Psoas muscle (tissue), 8 donors: ENCODE data around the gene BAZ2B. TPM values are rescaled to one million over a fixed set of nuclear protein-coding genes. Genes with fewer than 3 reads are reported as not detected.

Experiments
- ATAC-seq, 4 donors: fragments of 200-7000 bp; cut with Tn5 transposase; one replicate each; pipeline ENCODE4 v1.9.1; 2020; ENCODE audit warnings: moderate library complexity in 3 of 4, mild to moderate bottlenecking in 2 of 4
- DNase-seq, 2 donors: peaks; one replicate each; pipeline ENCODE4 v3.0.0-alpha.2; 2020
- H3K27ac ChIP-seq: fragments of 200-600 bp; one replicate; pipeline ENCODE4 v1.8.0; 2022
- H3K27me3 ChIP-seq, 3 donors: fragments of 200-600 bp in 1 of 3; one replicate each; pipeline versions ENCODE4 v1.6.1 to v1.8.0; 2013 to 2022; ENCODE audit warnings: low read length in 2 of 3, mild to moderate bottlenecking in 2 of 3, moderate library complexity in 1 of 3; ENCODE audit not compliant: insufficient read depth in 3 of 3
- H3K36me3 ChIP-seq, 2 donors: fragments of 200-600 bp in 1 of 2; one replicate each; pipeline versions ENCODE4 v1.6.1 to v1.8.0; 2013 to 2022; ENCODE audit warnings: low read depth in 1 of 2, mild to moderate bottlenecking in 1 of 2, moderate library complexity in 1 of 2; ENCODE audit not compliant: insufficient read depth in 1 of 2
- H3K4me1 ChIP-seq: fragments of 200-600 bp; one replicate; pipeline ENCODE4 v1.8.0; 2022
- H3K4me3 ChIP-seq: fragments of 200-600 bp; one replicate; pipeline ENCODE4 v1.8.0; 2022; ENCODE audit warnings: mild to moderate bottlenecking
- H3K9me3 ChIP-seq: fragments of 200-600 bp; one replicate; pipeline ENCODE4 v1.8.0; 2022
- CTCF ChIP-seq: fragments of 200-600 bp; IDR thresholded peaks from one replicate; pipeline ENCODE4 v1.8.0; 2022; ENCODE audit warnings: antibody characterized with exemption
- WGBS, 3 donors: extraction: QIAGEN DNeasy Blood & Tissue Kit; methylation state at CpG; one replicate each; pipeline versions ENCODE4 v1.1.6 to v1.1.7; 2013; 5-methylcytosine and 5-hydroxymethylcytosine counted together
- intact Hi-C, 2 donors: fragments of 100-400 bp; cut with DNase I; formaldehyde crosslinking; loops; one replicate each; pipeline versions ENCODE4 v1.11.0 to v1.14.2; 2022
- polyA plus RNA-seq, 3 donors: library from polyadenylated mRNA; stranded (reverse); fragments of 200-250 nt; gene quantifications; one replicate each; pipeline ENCODE4 v1.2.3, GENCODE V29; 2013
- total RNA-seq, 4 donors: library from RNA; stranded (reverse); fragmentation: NEBNext Ultra II Directional in 2 of 4; extraction: Animal tissue kit (Norgen Biotek cat#: 25700) in 2 of 4; gene quantifications; one replicate each; pipeline versions ENCODE4 v1.2.1 to v1.2.4, GENCODE V29; 2021 to 2023
- donor health status: healthy with polysubstance abuse.
- donor health status: DM: no; HTN: no; CAD: no; lungs with moderate emphysema.
- donor health status: Bipolar disorder and iron deficiency.
- donor health status: healthy.
- donor health status: DM: yes; HTN: yes; CAD: no.
- donor health status: DM: no; HTN: no; CAD: no.
- donor health status: DM: no; HTN: no; CAD: no.
- donor health status: DM: yes; HTN: yes; CAD: no.

Gene BAZ2B
- total and polyA plus RNA-seq, 7 donors: 7.5 to 27.0 (median 22.7) TPM

- Histone ChIP-seq H3K27me3 (no peaks in the 10 kb centered on the region), H3K4me1 (peaks cover 40% of the 10 kb centered on the region), H3K27ac (peak overlapping the region; percentile 92), H3K4me3 (peak overlapping the region; percentile 83), H3K9me3 (no peaks in the 10 kb centered on the region), H3K36me3 (no peaks in the 10 kb centered on the region)
- ATAC-seq: peak; percentile 22 to 52 (median 42)
- no peak for TF ChIP-seq CTCF
- WGBS, 3 donors: 19 to 28% (median 27%) methylated on average over 4 of the region's 4 CpGs
- DNase-seq: no peak
- intact Hi-C loops: no loop called here
Observed at GRCh38 chr2:159609811-159610549, 6.4 kb downstream of the BAZ2B start.

- WGBS, 3 donors: 62 to 75% (median 65%) methylated on average over 1 of the region's 1 CpG
- Histone ChIP-seq H3K27me3 (no peaks in the 10 kb centered on the region), H3K27ac (peak overlapping the region; percentile 92), H3K4me1 (peaks cover 45% of the 10 kb centered on the region), H3K36me3 (no peaks in the 10 kb centered on the region), H3K4me3 (no peak overlapping the region), H3K9me3 (no peaks in the 10 kb centered on the region)
- DNase-seq (no peak), ATAC-seq (no peak)
- intact Hi-C loops: no loop called here
- TF ChIP-seq CTCF: no peak
Observed at GRCh38 chr2:159608723-159609308, 7.5 kb downstream of the BAZ2B start.

GRCh38 chr2:159608108-159608507 lies 8.2 kb downstream of the BAZ2B start:
- no peaks in the 10 kb centered on the region for H3K9me3 ChIP-seq
- ATAC-seq (no peak), DNase-seq (no peak)
- intact Hi-C loops: no loop called here
- 89 to 98% (median 90%) methylated on average over 6 of the region's 6 CpGs for WGBS, 3 donors
- no peak overlapping the region for H3K27ac ChIP-seq
- peaks cover 45% of the 10 kb centered on the region for H3K4me1 ChIP-seq
- H3K27me3 ChIP-seq: no peaks in the 10 kb centered on the region
- no peak overlapping the region for H3K4me3 ChIP-seq
- TF ChIP-seq CTCF: no peak
- H3K36me3 ChIP-seq: no peaks in the 10 kb centered on the region

GRCh38 chr2:159606287-159606686 lies 10.1 kb downstream of the BAZ2B start:
- H3K4me1 ChIP-seq: peaks cover 41% of the 10 kb centered on the region
- H3K4me3 ChIP-seq: peak overlapping the region; percentile 0
- intact Hi-C loops: no loop called here
- H3K9me3 ChIP-seq: no peaks in the 10 kb centered on the region
- no peaks in the 10 kb centered on the region for H3K27me3 ChIP-seq
- ATAC-seq (no peak), DNase-seq (no peak)
- no peak for TF ChIP-seq CTCF
- no peaks in the 10 kb centered on the region for H3K36me3 ChIP-seq
- peak overlapping the region; percentile 50 for H3K27ac ChIP-seq
- WGBS, 3 donors: 26 to 40% (median 32%) methylated on average over 2 of the region's 2 CpGs
